Left lobe of liver (tissue), 2 donors: ENCODE results near the gene VRK1. TPM values are rescaled to one million over a fixed set of nuclear protein-coding genes. Genes with fewer than 3 reads are reported as not detected.
"Not testable (repeated sequence)": the region's sequence is repeated elsewhere in the genome, so short reads cannot be mapped to it uniquely, and the experiment has no call there.

Source experiments
- ATAC-seq: fragments of 200-7000 bp; cut with Tn5 transposase; one replicate; pipeline ENCODE4 v1.9.1; 2020; ENCODE audit warnings: mild to moderate bottlenecking, moderate library complexity
- DNase-seq: peaks from one replicate; pipeline ENCODE4 v3.0.0-alpha.2; 2020; ENCODE audit warnings: low spot score
- total RNA-seq: library from RNA; stranded (reverse); gene quantifications from one replicate; pipeline ENCODE4 v1.2.1, GENCODE V29; 2021
- donor health status: DM: no; HTN: no; CAD: no; lungs with moderate emphysema.
- donor health status: DM: no; HTN: yes; CAD: no.

Gene VRK1, protein sequence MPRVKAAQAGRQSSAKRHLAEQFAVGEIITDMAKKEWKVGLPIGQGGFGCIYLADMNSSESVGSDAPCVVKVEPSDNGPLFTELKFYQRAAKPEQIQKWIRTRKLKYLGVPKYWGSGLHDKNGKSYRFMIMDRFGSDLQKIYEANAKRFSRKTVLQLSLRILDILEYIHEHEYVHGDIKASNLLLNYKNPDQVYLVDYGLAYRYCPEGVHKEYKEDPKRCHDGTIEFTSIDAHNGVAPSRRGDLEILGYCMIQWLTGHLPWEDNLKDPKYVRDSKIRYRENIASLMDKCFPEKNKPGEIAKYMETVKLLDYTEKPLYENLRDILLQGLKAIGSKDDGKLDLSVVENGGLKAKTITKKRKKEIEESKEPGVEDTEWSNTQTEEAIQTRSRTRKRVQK
- total RNA-seq = 1.8 TPM

DNA sequence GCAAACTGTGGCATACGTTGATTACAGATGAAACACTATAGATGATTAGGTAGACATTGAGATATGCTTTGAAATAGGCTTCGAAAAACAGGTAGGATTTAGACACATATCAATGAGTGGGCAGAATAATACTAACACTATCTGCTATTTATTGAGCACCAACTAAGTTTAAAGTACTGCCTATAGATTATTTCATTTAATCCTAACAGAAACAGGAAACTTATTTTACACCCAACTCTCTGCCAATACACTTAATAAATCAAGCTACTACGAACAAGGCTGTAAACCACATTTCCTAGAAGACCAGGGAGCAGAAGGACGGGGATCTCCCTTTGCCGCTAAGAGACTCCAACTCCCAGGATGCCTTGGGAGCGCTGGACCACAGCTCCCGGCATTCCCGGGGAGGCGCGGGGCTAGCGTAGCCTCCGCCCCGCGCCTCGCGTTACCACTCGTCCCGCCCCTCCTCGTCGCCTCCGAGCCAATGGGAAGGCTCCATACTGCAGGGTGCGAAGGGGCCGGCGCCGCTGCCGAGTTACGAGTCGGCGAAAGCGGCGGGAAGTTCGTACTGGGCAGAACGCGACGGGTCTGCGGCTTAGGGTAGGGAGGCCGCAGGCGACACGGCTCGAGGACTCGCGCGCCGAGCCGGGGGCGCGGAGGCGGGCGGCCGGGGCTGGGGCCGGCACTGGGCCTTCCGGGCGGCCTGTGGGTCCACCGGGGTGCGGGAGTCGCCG is at the start of gene VRK1:
TSS of gene VRK1 (plus strand) at position 532 of the 731 bp plus-strand sequence. CDS start 36,090 bp downstream, outside the sequence.
- DNase-seq (peak; percentile 98), ATAC-seq (peak; percentile 100)

DNA sequence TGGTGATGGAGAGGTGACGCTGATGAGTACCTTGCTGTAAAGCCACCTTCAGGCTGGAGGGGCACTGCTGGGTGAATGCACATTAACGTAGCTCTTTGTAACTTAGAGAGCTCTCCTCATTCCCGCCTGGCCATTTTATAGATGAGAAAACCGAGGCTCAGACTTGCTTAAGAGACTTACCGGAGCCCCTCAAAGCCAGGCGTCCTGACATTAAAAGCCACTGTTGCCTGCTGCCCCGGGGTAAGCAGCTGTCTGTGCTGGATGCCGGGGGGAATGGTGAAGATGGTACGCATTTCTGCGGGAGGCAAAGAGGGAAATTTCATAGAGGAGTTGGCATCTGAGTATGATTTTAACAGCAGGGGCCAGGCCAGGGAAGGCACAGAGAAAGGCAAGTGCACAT is 49.6 kb upstream of the VRK1 start:
- no peak for DNase-seq
- no peak for ATAC-seq

DNA sequence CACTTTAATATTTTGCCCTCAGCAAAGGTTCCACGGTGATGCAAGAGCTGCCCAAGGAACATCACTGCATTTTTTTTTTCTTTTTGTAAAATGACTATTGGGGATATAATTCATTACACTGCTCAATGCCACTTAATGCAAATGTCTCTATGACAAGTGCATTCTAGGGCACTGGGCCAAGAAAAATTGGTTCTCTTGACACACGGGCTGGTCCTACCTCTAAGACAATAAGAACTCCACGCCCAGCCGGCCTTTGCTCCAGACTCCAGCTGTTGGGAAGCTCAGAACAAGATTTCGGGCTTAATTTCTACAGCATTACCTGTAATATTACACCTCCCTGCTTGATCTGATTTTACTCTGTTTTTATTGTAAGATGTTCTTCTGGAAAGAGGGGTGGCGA is 48.8 kb upstream of the VRK1 start:
- DNase-seq = no peak
- no peak for ATAC-seq

- no peak for DNase-seq
- no peak for ATAC-seq
These were observed 45.7 kb upstream of the VRK1 start for GRCh38 chr14:96751505-96751904.

DNA sequence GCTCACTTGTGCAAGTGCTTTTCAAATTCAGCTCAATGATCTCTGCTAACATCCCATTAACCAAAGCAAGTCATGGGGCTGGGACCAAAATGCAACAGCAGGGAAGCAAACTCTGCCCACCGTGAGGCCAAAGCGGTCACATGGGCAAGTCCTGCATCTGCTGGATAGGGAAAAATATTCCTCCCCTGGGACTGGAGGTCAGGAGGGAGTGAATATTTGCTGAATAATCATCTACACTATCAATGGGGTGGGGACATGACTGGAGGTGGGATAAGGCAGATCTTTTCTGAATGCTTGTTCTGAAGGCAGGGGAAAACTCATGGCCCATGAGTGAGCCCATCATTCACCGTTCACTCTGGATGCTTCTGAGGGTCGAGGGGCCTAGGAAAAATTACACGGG is 45.1 kb upstream of the VRK1 start:
- ATAC-seq = no peak
- no peak for DNase-seq

DNA sequence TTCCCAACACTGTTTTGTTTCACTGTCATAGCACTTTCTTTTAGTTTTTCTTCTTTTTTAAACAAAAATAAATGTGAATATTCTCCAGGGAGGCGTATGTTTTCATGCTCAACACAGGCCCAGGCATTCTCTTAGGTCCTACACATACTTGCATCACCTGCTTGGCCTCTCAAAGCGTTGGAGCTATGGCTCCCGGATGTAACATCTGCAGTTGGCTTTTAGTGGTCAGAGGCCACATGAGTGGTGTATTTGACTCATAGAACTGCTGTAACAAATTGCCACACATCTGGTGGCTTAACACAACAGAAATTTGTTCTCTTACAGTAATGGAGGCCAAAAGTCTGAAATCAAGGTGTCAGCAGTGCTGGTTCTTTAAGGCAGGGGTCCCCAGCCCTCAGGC is 44.6 kb upstream of the VRK1 start:
- no peak for ATAC-seq
- no peak for DNase-seq

GRCh38 chr14:96754162-96754844 is 42.9 kb upstream of the VRK1 start:
- DNase-seq (no peak), ATAC-seq (no peak)

DNA sequence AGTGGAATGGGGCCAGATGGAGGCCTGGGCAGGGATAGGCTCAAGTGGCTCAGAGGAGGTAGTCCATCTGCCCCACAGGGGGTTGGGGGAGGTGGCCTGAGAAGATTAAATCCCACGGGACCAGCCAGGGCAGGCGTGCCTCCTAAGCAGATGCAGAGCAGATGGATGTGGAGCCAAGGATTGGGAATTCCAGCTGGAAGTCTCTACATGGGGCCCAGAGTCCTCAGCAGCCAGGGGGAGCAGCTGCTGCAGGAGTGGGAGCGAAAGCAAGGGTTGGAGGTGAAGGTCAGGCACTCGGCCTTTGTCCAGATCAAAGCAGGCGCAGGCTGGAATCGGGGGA is 42.4 kb upstream of the VRK1 start:
- no peak for DNase-seq
- no peak for ATAC-seq

DNA sequence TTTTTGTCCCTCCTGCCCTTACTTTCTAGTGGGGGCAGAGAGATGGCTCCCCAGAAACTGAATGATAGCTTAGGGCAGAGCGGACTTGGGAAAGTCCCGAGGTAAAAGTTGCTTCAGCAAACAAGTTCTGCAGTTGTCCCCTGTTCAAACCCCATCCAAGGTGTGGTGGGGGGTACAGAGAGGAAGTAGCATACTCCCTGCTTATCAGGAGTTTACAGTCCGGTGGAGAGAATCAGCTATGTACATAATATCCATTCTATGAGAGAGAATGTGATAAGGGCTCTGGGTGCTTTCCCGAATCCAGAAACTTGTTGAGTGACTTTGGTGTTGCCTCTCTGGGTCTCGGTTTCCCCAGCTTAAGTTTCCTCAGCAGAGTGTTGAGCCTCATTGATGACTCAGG is 40.4 kb upstream of the VRK1 start:
- ATAC-seq (no peak), DNase-seq (no peak)

DNA sequence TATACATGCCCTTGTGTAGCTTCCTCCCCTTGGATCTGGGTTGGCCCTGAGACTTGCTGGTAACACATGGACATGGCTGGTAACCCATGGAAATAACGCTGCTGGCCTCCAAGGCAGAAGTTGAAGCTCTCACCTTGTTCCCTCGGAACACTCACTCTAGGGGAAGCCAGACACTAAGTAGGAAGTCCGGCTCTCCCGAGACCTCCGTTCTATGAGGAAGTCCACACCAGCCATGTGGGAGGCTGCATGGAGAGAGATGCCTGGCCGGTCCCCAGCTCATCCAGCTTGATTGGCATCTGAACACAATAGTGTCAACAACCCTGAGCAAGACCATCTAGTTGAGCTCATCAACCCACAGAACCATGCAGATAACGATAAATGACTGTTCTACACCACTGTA is 39.7 kb upstream of the VRK1 start:
- ATAC-seq = no peak
- DNase-seq = peak; percentile 12

- DNase-seq (peak; percentile 19), ATAC-seq (no peak)
These were observed 36.1 kb upstream of the VRK1 start for GRCh38 chr14:96761066-96761465.

GRCh38 chr14:96762650-96763049 is 34.5 kb upstream of the VRK1 start:
- peak; percentile 83 for ATAC-seq

GRCh38 chr14:96764012-96764411 is 33.2 kb upstream of the VRK1 start:
- DNase-seq (no peak), ATAC-seq (no peak)

More at GRCh38 chr14:96762650-96763049, 34.5 kb upstream of the VRK1 start:
- DNase-seq = no peak

GRCh38 chr14:96765205-96765604 is 32.0 kb upstream of the VRK1 start:
- ATAC-seq, DNase-seq: not testable (repeated sequence)

- ATAC-seq = no peak
- DNase-seq = no peak
These were observed 24.3 kb upstream of the VRK1 start for GRCh38 chr14:96772929-96773328.

DNA sequence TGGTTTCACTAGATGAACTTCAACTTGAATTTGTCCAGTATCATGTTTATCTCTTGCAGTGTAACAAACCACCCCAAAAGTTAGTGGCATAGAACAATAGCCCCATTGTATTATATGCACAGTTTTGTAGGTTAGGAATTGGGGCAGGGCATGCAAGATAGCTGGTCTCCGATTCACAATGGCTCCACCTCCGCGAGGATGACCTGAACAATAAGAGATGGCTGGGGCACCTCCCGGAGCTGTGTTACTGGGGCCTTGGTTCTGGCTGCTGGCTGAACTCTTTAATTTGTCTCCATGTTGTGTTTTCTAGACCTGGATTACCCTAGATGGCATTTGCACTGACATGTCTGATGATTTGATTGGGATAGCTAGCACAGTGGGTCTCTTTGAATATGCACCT is 20.4 kb upstream of the VRK1 start:
- ATAC-seq (no peak), DNase-seq (no peak)

GRCh38 chr14:96780500-96780899 is 16.7 kb upstream of the VRK1 start:
- ATAC-seq (no peak), DNase-seq (no peak)

DNA sequence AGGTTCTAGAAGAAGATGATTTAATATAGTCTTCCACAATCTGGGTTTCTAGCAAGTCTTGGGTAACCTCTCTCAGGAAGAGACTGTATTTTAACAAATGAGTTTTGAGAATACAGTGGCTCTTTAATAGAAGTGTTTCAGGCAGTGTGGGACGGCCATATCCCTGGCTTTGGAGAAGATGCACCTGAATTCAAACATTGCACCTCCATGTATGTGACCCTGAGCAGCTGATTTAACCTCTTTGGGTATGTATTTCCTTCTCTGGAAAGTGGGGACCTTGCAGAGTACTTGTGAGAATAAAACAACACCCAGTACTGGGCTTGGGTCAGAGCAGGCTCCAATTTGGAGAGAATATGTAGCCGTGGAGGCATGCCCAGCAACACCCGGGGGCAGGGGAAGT is 15.8 kb upstream of the VRK1 start:
- no peak for DNase-seq
- no peak for ATAC-seq

- DNase-seq = no peak
- no peak for ATAC-seq
These were observed 14.7 kb upstream of the VRK1 start for GRCh38 chr14:96782436-96782835.

DNA sequence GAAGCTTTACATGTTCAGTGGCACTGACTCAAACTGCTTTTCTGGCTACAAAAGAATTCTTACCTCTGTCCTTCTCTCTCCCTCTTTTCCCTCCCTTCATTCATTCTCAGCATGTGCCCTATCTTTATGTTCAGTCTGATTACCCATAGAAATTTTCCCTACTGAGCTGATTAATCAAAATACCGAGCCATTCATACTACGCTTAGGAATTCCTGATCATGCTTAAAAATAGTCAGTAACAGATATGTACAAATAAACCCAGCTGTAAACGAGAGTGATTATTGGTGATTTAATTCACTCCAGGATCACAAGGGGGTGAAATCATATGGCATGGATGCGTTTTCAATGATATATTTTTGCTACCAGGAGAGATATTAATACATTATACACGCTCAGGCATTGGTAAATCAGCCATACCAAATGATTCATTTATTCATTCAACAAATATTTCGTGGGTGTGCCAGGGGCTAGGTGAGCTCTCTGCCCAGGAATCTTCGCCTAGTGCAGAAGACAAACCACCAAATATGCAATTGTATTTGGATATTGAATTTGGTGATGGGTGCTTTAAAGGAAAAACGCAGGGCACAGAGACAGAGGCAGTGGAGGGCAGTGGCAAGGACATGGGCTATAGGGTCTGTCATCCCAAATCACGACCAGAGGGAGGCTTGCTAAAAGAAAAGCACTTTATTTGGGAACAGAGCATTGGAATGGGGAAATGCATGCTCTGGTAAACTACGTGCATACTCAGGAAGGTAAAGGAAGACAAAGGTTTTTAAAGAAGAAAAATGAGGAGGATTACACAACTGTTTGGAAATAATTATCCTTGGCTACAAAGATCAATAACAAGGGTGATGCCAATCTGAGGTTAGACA is 13.9 kb upstream of the VRK1 start:
- DNase-seq = no peak
- ATAC-seq = no peak

GRCh38 chr14:96783915-96784224 is 13.3 kb upstream of the VRK1 start:
- DNase-seq = no peak
- no peak for ATAC-seq
